Measurements from ENCODE around the gene IRX2. TPM values are rescaled to one million over a fixed set of nuclear protein-coding genes. Genes with fewer than 3 reads are reported as not detected.
A peak's percentile ranks its signal among the peaks of the same experiment; 100 is the strongest.

Gene IRX2
- total RNA-seq, 4 donors from 2014 or later, result 31.6 to 70.2 (median 48.9) TPM

- no peak overlapping the region for H3K4me3 ChIP-seq (ENCODE audit: low read depth, poor library complexity, severe bottlenecking)
- DNase-seq (ENCODE audit: low spot score in 2 of 2), result peak in 1 of 2 donors; percentile 40
- intact Hi-C loops (cut with DNase I; ENCODE audit: low total_unique reads), result no loop called here
- TF ChIP-seq CTCF (IDR thresholded peaks at IDR 0.05) (no peak), POLR2A (IDR thresholded peaks at IDR 0.05) (no peak)
- 87 to 95% methylated on average over 13 to 15 of the region's 15 CpGs for WGBS, 2 donors
Measured at GRCh38 chr5:2708132-2708531, 43.3 kb downstream of the IRX2 start.

DNA sequence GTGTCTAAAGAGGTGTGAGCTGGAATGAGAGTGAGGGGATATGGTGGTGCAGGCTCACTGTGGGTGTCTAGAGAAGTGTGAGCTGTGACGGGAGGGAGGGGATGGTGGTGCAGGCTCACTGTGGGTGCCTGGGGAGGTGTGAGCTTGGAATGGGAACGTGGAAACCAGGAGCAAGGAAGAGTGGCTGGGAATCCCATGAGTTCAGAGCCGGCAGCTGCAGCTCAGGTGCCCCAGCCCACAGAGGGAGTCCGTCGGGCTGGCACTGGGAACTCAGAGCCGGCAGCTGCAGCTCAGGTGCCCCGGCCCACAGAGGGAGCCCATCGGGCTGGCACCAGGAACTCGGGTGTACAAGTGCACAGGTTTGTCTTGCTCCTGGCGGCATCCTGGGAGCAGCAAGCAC, 45.6 kb downstream of the IRX2 start:
- intact Hi-C loops (cut with DNase I; ENCODE audit: low total_unique reads), result no loop called here
- DNase-seq (ENCODE audit: low spot score in 2 of 2), result peak in 1 of 2 donors; percentile 70
- TF ChIP-seq CTCF (IDR thresholded peaks at IDR 0.05) (no peak), POLR2A (IDR thresholded peaks at IDR 0.05) (no peak)
- H3K4me3 ChIP-seq (ENCODE audit: low read depth, poor library complexity, severe bottlenecking), result no peak overlapping the region
- WGBS, 2 donors, result 77% methylated on average over 10 of the region's 10 CpGs

DNA sequence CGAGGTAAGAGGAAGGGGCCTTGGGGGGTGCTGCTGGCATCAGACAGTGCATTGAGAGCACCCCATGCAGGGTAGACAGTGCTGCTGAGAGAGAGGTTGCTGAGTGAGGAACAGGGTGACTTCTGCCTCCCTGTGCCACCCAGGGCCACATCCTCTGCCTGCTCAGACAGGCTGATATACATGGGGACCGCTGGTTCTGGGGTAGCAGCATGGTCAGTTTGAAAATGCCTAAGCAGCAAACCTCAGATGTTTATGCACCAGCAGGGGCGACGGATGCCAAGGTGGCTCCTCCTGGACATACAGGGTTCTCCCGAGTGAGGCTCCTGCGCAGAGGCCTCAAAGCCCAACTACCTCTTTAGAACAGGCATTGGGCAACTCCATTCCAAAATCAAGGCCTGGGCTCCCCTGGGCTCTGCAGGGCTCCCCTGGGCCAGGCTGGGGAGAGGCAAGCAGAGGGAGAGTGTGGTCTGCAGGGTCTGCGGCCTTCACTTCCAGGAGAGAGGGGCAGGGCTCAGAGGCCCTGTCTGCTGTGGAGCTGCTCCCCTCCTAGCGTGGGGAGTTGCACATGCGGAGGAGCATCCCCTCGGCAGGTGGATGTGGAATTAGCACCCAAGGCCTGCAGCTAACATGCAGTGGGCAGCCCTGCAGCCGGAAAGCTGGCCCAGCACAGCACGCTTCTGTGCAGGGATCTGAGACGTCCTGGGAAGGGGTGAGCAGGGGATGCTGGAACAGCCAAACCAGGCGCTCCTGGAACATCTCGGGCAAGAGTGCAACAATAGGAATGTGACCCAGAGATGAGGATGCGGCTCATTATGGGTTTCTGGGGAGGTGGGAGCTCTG, 46.5 kb downstream of the IRX2 start:
- peak in 1 of 2 donors; percentile 74 for DNase-seq (ENCODE audit: low spot score in 2 of 2)
- H3K4me3 ChIP-seq (ENCODE audit: low read depth, poor library complexity, severe bottlenecking), result no peak overlapping the region
- WGBS, 2 donors, result 90 to 92% methylated on average over 15 to 16 of the region's 16 CpGs
- TF ChIP-seq POLR2A (IDR thresholded peaks at IDR 0.05) (no peak), CTCF (IDR thresholded peaks at IDR 0.05) (no peak)
- intact Hi-C loops (cut with DNase I; ENCODE audit: low total_unique reads), result no loop called here

- WGBS, 2 donors, result 87 to 89% methylated on average over 18 of the region's 18 CpGs
- TF ChIP-seq CTCF (IDR thresholded peaks at IDR 0.05) (no peak), POLR2A (IDR thresholded peaks at IDR 0.05) (no peak)
- intact Hi-C loops (cut with DNase I; ENCODE audit: low total_unique reads), result no loop called here
- peak in 1 of 2 donors; percentile 68 for DNase-seq (ENCODE audit: low spot score in 2 of 2)
- H3K4me3 ChIP-seq (ENCODE audit: low read depth, poor library complexity, severe bottlenecking), result no peak overlapping the region
Measured at GRCh38 chr5:2704111-2704510, 47.4 kb downstream of the IRX2 start.

GRCh38 chr5:2703615-2704014, 47.9 kb downstream of the IRX2 start:
- H3K4me3 ChIP-seq (ENCODE audit: low read depth, poor library complexity, severe bottlenecking), result no peak overlapping the region
- 88 to 89% methylated on average over 12 of the region's 12 CpGs for WGBS, 2 donors
- peak in 1 of 2 donors; percentile 67 for DNase-seq (ENCODE audit: low spot score in 2 of 2)
- TF ChIP-seq CTCF (IDR thresholded peaks at IDR 0.05) (no peak), POLR2A (IDR thresholded peaks at IDR 0.05) (no peak)
- intact Hi-C loops (cut with DNase I; ENCODE audit: low total_unique reads), result no loop called here
